HAP-1 (cell line): Measurements from ENCODE around the gene DENND1A.
A peak's percentile ranks its signal among the peaks of the same experiment; 100 is the strongest.

Experiments
- DNase-seq, 2 experiments: peaks; one replicate each; pipeline ENCODE4 v3.0.0-alpha.2; 2016 to 2020; ENCODE audit warnings: low spot score in 2 of 2
- H3K27me3 ChIP-seq: fragments of 250-450 bp; sonication (Bioruptor Pico); 2 replicates; pipeline ENCODE4 v1.5.1; 2020; ENCODE audit warnings: low read depth, mild to moderate bottlenecking, moderate library complexity
- H3K36me3 ChIP-seq: fragments of 250-450 bp; sonication (Bioruptor Pico); replicated peaks from 2 replicates; pipeline ENCODE4 v1.5.1; 2020; ENCODE audit warnings: mild to moderate bottlenecking
- H3K4me1 ChIP-seq: fragments of 250-450 bp; sonication (Bioruptor Pico); 2 replicates; pipeline ENCODE4 v1.5.1; 2020; ENCODE audit warnings: mild to moderate bottlenecking
- H3K4me3 ChIP-seq: fragments of 250-450 bp; sonication (Bioruptor Pico); 2 replicates; pipeline ENCODE4 v1.5.1; 2020; ENCODE audit warnings: mild to moderate bottlenecking, moderate library complexity
- H3K9me3 ChIP-seq: fragments of 250-450 bp; sonication (Bioruptor Pico); 2 replicates; pipeline ENCODE4 v1.5.1; 2020; ENCODE audit warnings: mild to moderate bottlenecking, moderate library complexity
- in situ Hi-C: fragments of 300-500 bp; cut with MboI; formaldehyde crosslinking; loops from 3 replicates; pipeline ENCODE4 v1.14.3; 2020; ENCODE audit warnings: low sequenced_read_pairs, inconsistent platforms, mixed read lengths

DENND1A gene

DNA sequence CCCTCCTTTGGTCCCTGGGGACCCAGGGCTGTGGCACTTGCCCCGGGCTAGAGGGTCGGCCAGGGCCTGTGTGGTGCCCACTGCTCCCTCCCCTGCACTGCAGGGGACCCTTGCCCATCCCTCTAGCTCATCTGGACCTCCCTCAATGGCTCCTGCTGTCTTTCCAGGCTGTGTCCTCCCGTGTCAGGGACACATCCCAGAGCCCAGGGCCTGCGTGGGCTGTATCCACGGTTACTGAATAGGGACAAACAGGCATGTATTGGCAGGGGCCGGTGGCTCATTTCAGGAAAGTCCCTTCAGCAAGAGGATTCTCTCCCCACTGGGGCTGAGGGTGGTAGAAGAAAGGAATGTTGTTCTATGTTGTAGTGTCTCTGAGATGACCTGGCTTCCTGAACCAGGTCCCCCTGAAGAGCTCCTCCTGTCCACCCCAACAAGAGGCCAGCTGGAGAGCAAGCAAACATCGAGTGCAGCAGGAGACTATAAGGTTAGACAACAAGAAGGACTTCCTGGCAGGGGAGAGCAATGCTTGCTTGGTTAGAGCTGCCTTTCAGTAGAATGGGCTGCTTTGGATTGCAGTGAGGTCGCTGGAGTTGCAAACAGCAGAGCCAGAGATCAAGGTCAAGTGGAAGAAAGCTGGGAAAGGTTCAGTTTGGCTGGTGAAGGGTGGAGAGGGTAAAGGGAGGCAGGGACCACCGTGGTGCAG, 575.0 kb downstream of the DENND1A start:
- Histone ChIP-seq H3K36me3 (no peaks in the 10 kb centered on the region), H3K4me3 (no peak overlapping the region), H3K27me3 (peaks cover 15% of the 10 kb centered on the region), H3K4me1 (peaks cover 12% of the 10 kb centered on the region), H3K9me3 (no peaks in the 10 kb centered on the region)
- in situ Hi-C loops: loop anchor here (5.0 to 25.0 kb wide), 3 partner anchors 32 to 1243 kb away; no protein-coding TSS in a partner anchor
- no peak for DNase-seq

DNA sequence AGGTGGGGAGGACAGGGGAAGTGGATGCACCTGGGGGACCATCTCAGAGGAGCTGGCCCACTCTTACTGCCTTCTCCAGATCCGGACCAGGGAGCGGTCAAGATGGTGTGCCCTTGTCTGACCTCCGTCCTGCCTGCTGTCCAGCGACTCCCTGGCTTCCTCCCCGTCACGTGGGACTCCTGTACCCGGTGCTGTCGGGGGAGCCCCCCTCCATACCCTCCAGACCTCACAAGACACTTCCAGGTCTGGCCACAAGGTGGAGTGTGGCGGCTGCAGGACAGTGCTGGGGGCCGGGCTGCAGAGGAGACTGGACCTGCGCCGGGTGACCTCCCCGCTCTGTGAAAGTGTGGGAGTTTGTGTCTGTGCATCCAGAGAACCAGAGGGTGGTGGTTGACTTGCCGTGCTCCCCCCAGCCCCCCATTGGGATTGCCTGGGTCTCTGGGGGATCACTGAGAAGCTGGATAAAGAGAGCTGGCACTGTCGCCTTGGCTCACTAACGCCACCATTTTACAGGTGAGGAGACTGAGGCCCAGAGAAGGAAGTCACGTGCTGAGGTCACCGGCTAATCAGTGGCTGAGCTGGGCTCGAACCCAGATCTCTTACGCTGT, 575.8 kb downstream of the DENND1A start:
- DNase-seq: peak; percentile 54 to 90
- peaks cover 7% of the 10 kb centered on the region for H3K4me1 ChIP-seq
- in situ Hi-C loops: loop anchor here (5.0 to 25.0 kb wide), 3 partner anchors 33 to 1242 kb away; no protein-coding TSS in a partner anchor
- H3K9me3 ChIP-seq: no peaks in the 10 kb centered on the region
- peaks cover 16% of the 10 kb centered on the region for H3K27me3 ChIP-seq
- no peaks in the 10 kb centered on the region for H3K36me3 ChIP-seq
- no peak overlapping the region for H3K4me3 ChIP-seq

DNA sequence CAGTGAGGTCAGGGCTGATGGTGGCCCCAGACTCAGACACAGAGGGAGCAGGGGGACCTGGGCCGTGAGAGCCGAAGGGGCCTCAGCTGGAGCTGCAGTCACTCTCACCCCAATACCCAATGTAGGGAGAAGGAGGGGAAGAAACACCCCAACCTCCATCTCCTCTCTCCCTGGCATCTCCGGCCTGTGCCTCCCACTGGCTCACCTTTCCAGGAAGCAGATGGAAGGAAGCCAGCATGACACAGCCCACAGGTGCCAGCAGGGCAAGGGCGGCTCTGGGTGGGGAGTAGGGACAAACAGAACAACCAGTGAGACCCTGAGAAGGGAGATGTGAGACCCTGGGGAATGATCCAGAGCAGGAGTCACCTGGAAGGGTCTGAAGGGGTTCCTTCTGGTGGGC, 576.9 kb downstream of the DENND1A start:
- Histone ChIP-seq H3K36me3 (no peaks in the 10 kb centered on the region), H3K4me1 (peaks cover 3% of the 10 kb centered on the region), H3K9me3 (no peaks in the 10 kb centered on the region), H3K4me3 (no peak overlapping the region), H3K27me3 (peaks cover 18% of the 10 kb centered on the region)
- in situ Hi-C loops: loop anchor here (5.0 to 25.0 kb wide), 3 partner anchors 34 to 1241 kb away; no protein-coding TSS in a partner anchor
- DNase-seq: no peak

DNA sequence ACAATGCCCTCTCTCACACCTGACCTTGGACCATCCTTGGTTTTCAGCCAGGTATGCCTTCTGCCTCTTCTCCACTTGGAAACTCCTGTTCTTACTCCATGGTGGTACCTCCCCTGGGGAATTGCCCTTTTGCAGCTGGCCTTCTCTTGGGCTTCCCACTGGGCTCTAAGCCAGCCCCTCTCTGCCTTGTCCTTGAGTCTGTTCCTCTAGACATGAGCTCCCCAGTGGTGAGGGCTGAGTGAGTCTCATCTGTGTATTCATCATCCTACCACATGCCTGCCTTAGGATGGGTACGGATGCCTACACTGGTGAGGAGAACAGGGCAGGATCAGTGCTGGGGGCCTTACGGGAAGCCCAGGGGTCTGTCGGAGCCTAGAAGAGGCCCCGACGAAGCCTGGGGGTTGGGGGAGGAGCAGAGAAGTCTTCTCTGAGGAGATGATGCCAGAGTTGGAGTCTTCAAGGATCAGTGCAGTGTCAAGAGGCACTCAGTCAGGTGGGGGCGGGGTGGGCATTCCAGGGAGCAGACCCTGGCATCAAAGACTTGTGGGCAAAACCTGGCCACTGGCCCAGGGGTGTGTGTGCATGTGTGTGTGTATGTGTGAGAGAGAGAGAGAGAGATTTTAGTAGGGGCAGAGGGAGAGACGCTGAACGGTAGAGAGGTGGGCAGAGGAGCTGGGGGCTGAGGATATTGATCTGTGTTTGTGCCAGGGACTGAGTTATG, 579.2 kb downstream of the DENND1A start:
- Histone ChIP-seq H3K4me3 (no peak overlapping the region), H3K27me3 (peaks cover 21% of the 10 kb centered on the region)
- in situ Hi-C loops: loop anchor here (5.0 to 25.0 kb wide), 3 partner anchors 37 to 1238 kb away; no protein-coding TSS in a partner anchor

DNA sequence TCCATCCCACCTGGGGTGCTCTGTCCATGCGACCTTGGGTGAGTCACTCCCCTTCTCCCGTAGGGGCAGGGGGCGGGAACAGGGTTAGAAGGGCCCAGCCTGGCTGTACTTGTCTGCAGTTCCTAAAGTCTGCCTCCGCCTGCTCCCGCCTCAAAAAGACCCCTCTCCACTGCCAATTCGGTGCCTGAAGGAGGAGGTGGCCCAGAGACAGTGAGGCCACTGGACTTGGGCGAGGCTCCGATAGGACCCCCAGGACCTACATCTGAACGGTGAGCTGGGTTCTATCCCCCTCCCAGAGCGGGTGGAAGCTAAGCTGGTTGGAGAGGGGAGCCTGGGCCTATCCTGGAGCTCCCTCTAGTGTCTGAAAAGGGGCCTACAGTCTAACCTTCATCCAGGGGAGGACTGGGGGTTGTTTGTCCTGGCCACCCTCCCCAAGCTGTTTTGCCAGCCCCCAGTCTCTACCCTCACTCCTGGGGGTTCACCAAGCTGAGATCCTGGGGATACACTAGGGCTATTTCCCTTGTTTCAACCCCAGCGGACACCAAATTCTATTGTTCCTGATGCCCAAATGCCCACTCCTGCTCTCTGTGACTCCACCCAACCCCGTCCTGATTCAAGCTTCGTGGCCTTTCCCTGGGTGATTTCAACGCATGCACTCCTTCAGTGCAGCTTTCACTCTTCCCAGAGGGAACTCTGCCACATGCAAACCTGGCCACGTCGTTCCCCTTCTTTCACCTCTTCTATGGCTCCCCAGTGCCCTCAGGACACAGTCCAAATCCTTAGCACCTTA, 580.0 kb downstream of the DENND1A start:
- H3K27me3 ChIP-seq: peaks cover 21% of the 10 kb centered on the region
- peak; percentile 72 to 82 for DNase-seq
- no peaks in the 10 kb centered on the region for H3K4me1 ChIP-seq
- no peaks in the 10 kb centered on the region for H3K9me3 ChIP-seq
- no peaks in the 10 kb centered on the region for H3K36me3 ChIP-seq
- no peak overlapping the region for H3K4me3 ChIP-seq
- in situ Hi-C loops: loop anchor here (5.0 to 25.0 kb wide), 4 partner anchors 37 to 1238 kb away; no protein-coding TSS in a partner anchor

More for the DNA sequence above, 579.2 kb downstream of the DENND1A start:
- DNase-seq: no peak
- Histone ChIP-seq H3K36me3 (no peaks in the 10 kb centered on the region), H3K9me3 (no peaks in the 10 kb centered on the region), H3K4me1 (no peaks in the 10 kb centered on the region)

DNA sequence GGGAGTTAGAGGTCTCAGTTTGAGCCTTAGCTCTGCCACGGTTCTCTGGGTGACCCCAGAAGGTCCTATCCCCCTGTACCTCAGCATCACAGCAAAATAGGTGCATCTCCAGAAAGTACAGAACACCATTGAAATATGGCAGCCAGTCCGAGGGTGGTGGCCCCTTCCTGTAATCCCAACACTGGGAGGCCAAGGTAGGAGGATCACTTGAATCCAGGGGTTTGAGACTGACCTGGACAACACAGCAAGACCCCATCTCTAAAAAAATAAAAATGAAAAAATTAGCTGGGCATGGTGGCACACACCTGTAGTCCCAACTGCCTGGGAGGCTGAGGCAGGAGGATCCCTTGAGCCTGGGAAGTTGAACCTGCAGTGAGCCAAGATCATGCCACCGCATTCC, 580.9 kb downstream of the DENND1A start:
- H3K9me3 ChIP-seq: no peaks in the 10 kb centered on the region
- peaks cover 21% of the 10 kb centered on the region for H3K27me3 ChIP-seq
- in situ Hi-C loops: loop anchor here (25.0 kb wide), 1 partner anchor 887 kb away; no protein-coding TSS in a partner anchor
- H3K4me1 ChIP-seq: no peaks in the 10 kb centered on the region
- H3K36me3 ChIP-seq: no peaks in the 10 kb centered on the region
- H3K4me3 ChIP-seq: no peak overlapping the region
- no peak for DNase-seq

DNA sequence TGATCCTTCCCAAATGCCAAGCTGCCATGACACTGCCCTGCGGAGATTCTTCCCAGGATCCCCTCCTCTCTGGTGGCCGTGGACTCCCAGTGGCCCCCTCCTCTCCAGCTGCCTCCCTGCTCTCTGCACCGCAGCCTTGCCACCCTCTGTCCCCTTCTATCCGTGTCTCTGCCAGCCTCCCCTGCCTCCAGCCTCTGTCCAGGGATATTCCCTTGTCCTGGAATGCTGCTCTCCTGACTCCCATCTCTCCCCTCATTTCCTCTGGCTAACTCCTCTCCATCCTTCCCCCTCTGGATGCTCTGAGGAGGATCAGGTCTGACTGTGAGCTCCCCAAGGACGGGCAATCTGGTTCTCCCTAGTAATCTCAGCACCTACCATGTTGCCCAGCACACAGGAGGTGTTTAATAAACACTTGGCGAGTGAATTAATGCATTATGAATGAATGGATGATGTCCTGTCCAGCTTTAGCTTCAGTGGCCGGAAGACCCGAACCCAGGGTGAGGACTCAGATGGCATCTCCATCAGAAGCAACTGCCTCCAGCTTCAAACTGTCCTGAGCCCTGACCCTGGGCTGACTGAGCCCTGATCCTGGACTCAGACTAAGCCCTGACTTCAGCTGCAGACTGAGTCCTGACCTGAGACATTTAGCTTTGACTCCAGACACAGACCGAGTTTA, 581.5 kb downstream of the DENND1A start:
- no peaks in the 10 kb centered on the region for H3K9me3 ChIP-seq
- H3K36me3 ChIP-seq: no peaks in the 10 kb centered on the region
- in situ Hi-C loops: loop anchor here (25.0 kb wide), 1 partner anchor 886 kb away; no protein-coding TSS in a partner anchor
- no peak overlapping the region for H3K4me3 ChIP-seq
- H3K4me1 ChIP-seq: no peaks in the 10 kb centered on the region
- no peak for DNase-seq
- peaks cover 18% of the 10 kb centered on the region for H3K27me3 ChIP-seq

DNA sequence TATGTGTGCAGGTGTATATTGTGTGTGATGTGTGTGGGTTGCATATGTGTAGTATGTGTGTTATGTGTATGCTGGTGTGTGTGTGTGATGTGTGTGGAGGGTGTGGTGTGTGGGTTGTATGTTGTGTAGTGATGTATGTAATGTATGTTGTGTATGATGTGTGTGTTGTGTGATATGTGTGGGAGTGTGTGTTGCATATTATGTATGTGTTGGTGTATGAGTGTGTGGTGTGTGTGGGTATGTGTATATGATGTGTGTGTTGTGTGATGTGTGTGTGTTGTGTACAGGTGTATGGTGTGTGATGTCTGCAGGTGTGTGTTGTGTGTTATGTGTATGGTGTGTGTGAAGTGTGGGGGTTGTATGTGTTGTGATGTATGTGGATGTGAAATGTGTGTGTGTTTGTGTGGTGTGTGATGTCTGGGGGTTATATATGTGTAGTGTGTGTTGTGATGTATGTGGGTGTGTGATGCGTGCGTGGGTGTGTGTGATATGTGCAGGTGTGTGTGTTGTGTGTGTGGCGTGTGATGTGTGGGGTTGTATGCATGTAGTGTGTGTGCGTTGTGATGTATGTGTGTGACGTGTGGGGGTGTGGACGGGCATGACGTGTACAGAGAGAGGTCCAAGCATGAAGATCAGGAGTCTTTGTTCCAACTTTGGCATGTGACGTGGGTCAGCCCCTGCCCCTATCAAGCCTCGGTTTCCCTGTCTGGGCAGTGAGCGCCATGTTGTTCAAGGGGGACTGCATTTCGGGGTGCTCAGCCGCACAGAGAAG, 582.5 kb downstream of the DENND1A start:
- Histone ChIP-seq H3K36me3 (no peaks in the 10 kb centered on the region), H3K9me3 (no peaks in the 10 kb centered on the region), H3K27me3 (peaks cover 13% of the 10 kb centered on the region), H3K4me3 (no peak overlapping the region), H3K4me1 (no peaks in the 10 kb centered on the region)
- no peak for DNase-seq
- in situ Hi-C loops: loop anchor here (25.0 kb wide), 1 partner anchor 885 kb away; no protein-coding TSS in a partner anchor

DNA sequence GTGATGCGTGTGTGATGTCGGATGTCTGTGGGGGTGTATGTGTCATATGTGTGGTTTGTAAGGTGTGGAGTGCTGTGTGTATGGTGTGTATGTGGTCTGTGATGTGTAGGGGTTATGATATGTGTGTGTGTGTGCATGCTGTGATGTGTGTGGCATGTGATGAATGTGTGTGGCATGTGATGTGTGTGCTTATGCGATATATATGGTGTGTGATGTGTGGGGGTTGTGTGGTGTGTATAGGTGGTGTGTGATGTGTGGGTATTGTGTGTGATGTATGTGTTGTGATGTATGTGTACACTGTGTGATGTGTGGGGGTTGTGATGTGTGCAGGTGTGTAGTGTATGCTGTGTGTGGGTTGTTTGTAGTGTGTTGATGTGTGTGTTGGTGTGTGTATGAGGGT, 583.1 kb downstream of the DENND1A start:
- in situ Hi-C loops: loop anchor here (25.0 kb wide), 1 partner anchor 885 kb away; no protein-coding TSS in a partner anchor
- H3K27me3 ChIP-seq: peaks cover 13% of the 10 kb centered on the region
- H3K4me3 ChIP-seq: no peak overlapping the region
- no peak for DNase-seq
- H3K36me3 ChIP-seq: no peaks in the 10 kb centered on the region
- H3K4me1 ChIP-seq: no peaks in the 10 kb centered on the region
- no peaks in the 10 kb centered on the region for H3K9me3 ChIP-seq

DNA sequence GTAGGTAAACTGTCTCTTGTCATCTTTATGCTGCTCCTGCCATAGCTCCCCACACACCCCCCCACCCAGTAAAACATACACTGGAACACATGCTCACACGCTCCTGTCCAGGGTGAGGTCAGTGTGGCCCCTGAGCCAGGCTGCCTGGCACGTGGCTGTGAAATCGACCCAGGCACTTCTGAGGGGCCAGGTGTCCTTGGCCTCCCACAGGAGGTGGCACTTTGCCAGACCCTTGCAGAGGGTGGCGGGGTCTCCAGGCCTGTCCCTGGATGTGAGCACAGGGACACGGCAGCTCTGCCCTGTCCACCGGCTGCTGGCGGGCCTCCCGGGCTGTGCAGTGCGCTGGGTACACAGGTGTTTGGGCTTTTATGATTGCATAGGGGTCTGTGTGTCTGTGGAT, 583.9 kb downstream of the DENND1A start:
- no peaks in the 10 kb centered on the region for H3K36me3 ChIP-seq
- no peaks in the 10 kb centered on the region for H3K4me1 ChIP-seq
- in situ Hi-C loops: loop anchor here (25.0 kb wide), 1 partner anchor 884 kb away; no protein-coding TSS in a partner anchor
- no peak for DNase-seq
- no peaks in the 10 kb centered on the region for H3K9me3 ChIP-seq
- H3K4me3 ChIP-seq: no peak overlapping the region
- H3K27me3 ChIP-seq: peaks cover 8% of the 10 kb centered on the region

DNA sequence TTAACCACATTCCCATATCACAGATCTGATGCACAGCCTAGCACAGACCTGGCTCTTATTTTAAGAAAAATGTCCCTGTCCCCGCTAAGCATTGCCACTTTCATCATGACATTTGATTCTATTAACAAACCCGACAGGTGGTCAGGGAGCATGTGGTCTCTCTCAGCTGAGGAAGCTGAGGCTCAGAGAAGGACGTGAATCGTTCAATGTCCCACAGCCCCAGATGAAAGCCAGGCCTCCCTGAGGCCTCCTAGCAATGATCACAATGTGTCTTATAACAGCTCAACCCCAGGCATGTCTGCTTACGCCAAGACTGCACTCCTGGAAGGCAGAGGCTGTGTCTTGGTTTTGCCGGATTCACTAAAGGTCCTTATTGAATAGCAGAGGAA, 584.4 kb downstream of the DENND1A start:
- Histone ChIP-seq H3K36me3 (no peaks in the 10 kb centered on the region), H3K9me3 (no peaks in the 10 kb centered on the region), H3K4me3 (no peak overlapping the region), H3K27me3 (peaks cover 8% of the 10 kb centered on the region), H3K4me1 (no peaks in the 10 kb centered on the region)
- in situ Hi-C loops: loop anchor here (25.0 kb wide), 1 partner anchor 883 kb away; no protein-coding TSS in a partner anchor
- no peak for DNase-seq
